K562 (cell line): ENCODE measurements around the gene HJV. TPM values are rescaled to one million over a fixed set of nuclear protein-coding genes. Genes with fewer than 3 reads are reported as not detected.
A peak's percentile ranks its signal among the peaks of the same experiment; 100 is the strongest.

Experiments used
- EP300 ChIP-seq: IDR thresholded peaks from 2 replicates; pipeline ENCODE4 v1.6.1; 2012; ENCODE audit warnings: low read length, improper control_type of control experiment
- SPI1 ChIP-seq: IDR thresholded peaks from 2 replicates; pipeline ENCODE4 v1.6.1; 2011; ENCODE audit warnings: low read depth, low read length, control low read depth, borderline replicate concordance
- TEAD1 ChIP-seq, 2 experiments: fragments of 450-650 bp in 1 of 2; sonication (generic) in 1 of 2; formaldehyde crosslinking; IDR thresholded peaks; 2 replicates each; pipeline versions ENCODE4 v1.4.0 to v1.8.0; 2020 to 2022; ENCODE audit warnings: mild to moderate bottlenecking in 2 of 2, missing genetic modification reagents in 1 of 2
- polyA plus RNA-seq, 8 experiments: library from polyadenylated mRNA; depleted of rRNA in 4 of 8; stranded (reverse) in 5 of 8; unstranded in 3 of 8; fragments of >200 nt; fragmentation: Nextera tagmentation in 2 of 8; fragmentation: Illumina TruSeq in 1 of 8; extraction: Ambion mirVana in 2 of 8; extraction: Trizol in 1 of 8; gene quantifications; 2 replicates each; pipeline versions ENCODE4 v1.2.1 to v1.2.3, GENCODE V29; 2011 to 2014; ENCODE audit warnings: inconsistent platforms in 1 of 8, missing spikeins in 1 of 8
- total RNA-seq, 7 experiments: library from RNA; depleted of rRNA in 6 of 7; stranded (reverse); fragments of >200 nt in 6 of 7; fragmentation: Illumina TruSeq in 2 of 7; extraction: Trizol in 2 of 7; gene quantifications; 2 replicates each; pipeline versions ENCODE4 v1.2.1 to v1.2.3, GENCODE V29; 2011 to 2021; ENCODE audit warnings: low replicate concordance in 1 of 7
- TF ChIP-seq, protein P1 (sequence below): IDR thresholded peaks from 3 replicates; pipeline ENCODE4 v1.6.1; 2011; ENCODE audit warnings: borderline replicate concordance, mild to moderate bottlenecking; ENCODE audit not compliant: insufficient read length, insufficient read depth
- TF ChIP-seq, protein P2 (sequence below): fragments of 200-600 bp; sonication (generic); IDR thresholded peaks from one replicate; pipeline ENCODE4 v1.6.1; 2012; ENCODE audit warnings: mild to moderate bottlenecking, low read depth, low read length, inconsistent platforms
- TF ChIP-seq, protein P3 (sequence below): fragments of 250-450 bp; sonication (Bioruptor Pico); IDR thresholded peaks from 2 replicates; pipeline ENCODE4 v1.8.0; 2022; ENCODE audit warnings: moderate library complexity, mild to moderate bottlenecking, inconsistent platforms
- TF ChIP-seq, protein P4 (sequence below): fragments of 250-450 bp; sonication (Bioruptor Pico); IDR thresholded peaks from 2 replicates; pipeline ENCODE4 v1.8.0; 2021; ENCODE audit warnings: mild to moderate bottlenecking, moderate library complexity
- TF ChIP-seq, protein P5 (sequence below): sonication (generic); formaldehyde crosslinking; IDR thresholded peaks from 2 replicates; pipeline ENCODE4 v1.4.0; 2020; ENCODE audit warnings: mild to moderate bottlenecking, missing genetic modification reagents

Gene HJV
- total and polyA plus RNA-seq, 9 of the 15 experiments (the other 6 are each of a cell fraction or from before 2014, with no cell fraction given) = 1.0 to 6.6 (median 2.4) TPM

DNA sequence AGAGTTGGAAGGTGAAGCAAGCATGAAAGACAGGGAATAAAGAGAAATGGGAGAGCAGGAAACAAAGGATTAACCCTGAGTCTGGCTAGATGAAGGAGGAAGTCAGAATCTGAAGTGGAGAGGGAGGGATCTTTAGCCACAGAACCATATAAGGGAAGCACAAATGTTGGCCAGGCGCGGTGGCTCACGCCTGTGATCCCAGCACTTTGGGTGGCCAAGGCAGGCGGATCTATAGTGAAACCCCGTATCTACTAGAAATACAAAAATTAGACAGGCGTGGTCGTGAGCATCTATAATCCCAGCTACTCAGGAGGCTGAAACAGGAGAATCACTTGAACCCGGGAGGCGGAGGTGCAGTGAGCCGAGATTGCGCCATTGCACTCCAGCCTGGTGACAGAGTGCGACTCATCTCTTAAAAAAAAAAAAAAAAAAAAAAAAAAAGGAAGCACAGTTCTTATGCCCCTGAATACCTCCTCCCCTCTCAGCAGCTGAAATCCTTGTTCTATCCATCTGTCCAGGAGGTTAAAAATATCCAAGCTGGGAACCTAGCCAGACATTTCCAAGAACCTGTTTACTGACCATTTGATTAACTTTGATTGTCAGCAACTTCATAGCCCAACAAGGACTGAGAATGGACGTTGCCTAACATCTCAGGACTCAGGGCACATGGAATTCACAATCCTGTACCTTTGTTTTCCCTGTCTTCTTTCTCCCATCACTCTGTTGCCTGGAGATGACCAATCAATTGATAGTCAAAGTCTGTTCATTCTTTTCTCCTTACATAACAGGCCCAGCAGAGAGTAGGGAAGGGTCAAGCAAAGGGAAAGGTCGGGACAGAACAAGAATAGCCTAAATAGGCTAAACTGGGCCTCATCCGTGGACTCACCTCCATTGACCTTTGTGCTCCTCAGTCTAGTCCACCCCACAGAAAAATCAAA is 35.8 kb downstream of the HJV start (continued):
- TF ChIP-seq, protein P1, sequence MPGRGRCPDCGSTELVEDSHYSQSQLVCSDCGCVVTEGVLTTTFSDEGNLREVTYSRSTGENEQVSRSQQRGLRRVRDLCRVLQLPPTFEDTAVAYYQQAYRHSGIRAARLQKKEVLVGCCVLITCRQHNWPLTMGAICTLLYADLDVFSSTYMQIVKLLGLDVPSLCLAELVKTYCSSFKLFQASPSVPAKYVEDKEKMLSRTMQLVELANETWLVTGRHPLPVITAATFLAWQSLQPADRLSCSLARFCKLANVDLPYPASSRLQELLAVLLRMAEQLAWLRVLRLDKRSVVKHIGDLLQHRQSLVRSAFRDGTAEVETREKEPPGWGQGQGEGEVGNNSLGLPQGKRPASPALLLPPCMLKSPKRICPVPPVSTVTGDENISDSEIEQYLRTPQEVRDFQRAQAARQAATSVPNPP = no peak
- TF ChIP-seq, protein P2, sequence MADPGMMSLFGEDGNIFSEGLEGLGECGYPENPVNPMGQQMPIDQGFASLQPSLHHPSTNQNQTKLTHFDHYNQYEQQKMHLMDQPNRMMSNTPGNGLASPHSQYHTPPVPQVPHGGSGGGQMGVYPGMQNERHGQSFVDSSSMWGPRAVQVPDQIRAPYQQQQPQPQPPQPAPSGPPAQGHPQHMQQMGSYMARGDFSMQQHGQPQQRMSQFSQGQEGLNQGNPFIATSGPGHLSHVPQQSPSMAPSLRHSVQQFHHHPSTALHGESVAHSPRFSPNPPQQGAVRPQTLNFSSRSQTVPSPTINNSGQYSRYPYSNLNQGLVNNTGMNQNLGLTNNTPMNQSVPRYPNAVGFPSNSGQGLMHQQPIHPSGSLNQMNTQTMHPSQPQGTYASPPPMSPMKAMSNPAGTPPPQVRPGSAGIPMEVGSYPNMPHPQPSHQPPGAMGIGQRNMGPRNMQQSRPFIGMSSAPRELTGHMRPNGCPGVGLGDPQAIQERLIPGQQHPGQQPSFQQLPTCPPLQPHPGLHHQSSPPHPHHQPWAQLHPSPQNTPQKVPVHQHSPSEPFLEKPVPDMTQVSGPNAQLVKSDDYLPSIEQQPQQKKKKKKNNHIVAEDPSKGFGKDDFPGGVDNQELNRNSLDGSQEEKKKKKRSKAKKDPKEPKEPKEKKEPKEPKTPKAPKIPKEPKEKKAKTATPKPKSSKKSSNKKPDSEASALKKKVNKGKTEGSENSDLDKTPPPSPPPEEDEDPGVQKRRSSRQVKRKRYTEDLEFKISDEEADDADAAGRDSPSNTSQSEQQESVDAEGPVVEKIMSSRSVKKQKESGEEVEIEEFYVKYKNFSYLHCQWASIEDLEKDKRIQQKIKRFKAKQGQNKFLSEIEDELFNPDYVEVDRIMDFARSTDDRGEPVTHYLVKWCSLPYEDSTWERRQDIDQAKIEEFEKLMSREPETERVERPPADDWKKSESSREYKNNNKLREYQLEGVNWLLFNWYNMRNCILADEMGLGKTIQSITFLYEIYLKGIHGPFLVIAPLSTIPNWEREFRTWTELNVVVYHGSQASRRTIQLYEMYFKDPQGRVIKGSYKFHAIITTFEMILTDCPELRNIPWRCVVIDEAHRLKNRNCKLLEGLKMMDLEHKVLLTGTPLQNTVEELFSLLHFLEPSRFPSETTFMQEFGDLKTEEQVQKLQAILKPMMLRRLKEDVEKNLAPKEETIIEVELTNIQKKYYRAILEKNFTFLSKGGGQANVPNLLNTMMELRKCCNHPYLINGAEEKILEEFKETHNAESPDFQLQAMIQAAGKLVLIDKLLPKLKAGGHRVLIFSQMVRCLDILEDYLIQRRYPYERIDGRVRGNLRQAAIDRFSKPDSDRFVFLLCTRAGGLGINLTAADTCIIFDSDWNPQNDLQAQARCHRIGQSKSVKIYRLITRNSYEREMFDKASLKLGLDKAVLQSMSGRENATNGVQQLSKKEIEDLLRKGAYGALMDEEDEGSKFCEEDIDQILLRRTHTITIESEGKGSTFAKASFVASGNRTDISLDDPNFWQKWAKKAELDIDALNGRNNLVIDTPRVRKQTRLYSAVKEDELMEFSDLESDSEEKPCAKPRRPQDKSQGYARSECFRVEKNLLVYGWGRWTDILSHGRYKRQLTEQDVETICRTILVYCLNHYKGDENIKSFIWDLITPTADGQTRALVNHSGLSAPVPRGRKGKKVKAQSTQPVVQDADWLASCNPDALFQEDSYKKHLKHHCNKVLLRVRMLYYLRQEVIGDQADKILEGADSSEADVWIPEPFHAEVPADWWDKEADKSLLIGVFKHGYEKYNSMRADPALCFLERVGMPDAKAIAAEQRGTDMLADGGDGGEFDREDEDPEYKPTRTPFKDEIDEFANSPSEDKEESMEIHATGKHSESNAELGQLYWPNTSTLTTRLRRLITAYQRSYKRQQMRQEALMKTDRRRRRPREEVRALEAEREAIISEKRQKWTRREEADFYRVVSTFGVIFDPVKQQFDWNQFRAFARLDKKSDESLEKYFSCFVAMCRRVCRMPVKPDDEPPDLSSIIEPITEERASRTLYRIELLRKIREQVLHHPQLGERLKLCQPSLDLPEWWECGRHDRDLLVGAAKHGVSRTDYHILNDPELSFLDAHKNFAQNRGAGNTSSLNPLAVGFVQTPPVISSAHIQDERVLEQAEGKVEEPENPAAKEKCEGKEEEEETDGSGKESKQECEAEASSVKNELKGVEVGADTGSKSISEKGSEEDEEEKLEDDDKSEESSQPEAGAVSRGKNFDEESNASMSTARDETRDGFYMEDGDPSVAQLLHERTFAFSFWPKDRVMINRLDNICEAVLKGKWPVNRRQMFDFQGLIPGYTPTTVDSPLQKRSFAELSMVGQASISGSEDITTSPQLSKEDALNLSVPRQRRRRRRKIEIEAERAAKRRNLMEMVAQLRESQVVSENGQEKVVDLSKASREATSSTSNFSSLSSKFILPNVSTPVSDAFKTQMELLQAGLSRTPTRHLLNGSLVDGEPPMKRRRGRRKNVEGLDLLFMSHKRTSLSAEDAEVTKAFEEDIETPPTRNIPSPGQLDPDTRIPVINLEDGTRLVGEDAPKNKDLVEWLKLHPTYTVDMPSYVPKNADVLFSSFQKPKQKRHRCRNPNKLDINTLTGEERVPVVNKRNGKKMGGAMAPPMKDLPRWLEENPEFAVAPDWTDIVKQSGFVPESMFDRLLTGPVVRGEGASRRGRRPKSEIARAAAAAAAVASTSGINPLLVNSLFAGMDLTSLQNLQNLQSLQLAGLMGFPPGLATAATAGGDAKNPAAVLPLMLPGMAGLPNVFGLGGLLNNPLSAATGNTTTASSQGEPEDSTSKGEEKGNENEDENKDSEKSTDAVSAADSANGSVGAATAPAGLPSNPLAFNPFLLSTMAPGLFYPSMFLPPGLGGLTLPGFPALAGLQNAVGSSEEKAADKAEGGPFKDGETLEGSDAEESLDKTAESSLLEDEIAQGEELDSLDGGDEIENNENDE = no peak
- TF ChIP-seq SPI1 = peak; percentile 70; the same call in 1 of the 2 replicates
- TF ChIP-seq, protein P3, sequence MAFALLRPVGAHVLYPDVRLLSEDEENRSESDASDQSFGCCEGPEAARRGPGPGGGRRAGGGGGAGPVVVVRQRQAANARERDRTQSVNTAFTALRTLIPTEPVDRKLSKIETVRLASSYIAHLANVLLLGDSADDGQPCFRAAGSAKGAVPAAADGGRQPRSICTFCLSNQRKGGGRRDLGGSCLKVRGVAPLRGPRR = no peak
- TF ChIP-seq, protein P4, sequence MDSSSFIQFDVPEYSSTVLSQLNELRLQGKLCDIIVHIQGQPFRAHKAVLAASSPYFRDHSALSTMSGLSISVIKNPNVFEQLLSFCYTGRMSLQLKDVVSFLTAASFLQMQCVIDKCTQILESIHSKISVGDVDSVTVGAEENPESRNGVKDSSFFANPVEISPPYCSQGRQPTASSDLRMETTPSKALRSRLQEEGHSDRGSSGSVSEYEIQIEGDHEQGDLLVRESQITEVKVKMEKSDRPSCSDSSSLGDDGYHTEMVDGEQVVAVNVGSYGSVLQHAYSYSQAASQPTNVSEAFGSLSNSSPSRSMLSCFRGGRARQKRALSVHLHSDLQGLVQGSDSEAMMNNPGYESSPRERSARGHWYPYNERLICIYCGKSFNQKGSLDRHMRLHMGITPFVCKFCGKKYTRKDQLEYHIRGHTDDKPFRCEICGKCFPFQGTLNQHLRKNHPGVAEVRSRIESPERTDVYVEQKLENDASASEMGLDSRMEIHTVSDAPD = no peak
- TF ChIP-seq, protein P5, sequence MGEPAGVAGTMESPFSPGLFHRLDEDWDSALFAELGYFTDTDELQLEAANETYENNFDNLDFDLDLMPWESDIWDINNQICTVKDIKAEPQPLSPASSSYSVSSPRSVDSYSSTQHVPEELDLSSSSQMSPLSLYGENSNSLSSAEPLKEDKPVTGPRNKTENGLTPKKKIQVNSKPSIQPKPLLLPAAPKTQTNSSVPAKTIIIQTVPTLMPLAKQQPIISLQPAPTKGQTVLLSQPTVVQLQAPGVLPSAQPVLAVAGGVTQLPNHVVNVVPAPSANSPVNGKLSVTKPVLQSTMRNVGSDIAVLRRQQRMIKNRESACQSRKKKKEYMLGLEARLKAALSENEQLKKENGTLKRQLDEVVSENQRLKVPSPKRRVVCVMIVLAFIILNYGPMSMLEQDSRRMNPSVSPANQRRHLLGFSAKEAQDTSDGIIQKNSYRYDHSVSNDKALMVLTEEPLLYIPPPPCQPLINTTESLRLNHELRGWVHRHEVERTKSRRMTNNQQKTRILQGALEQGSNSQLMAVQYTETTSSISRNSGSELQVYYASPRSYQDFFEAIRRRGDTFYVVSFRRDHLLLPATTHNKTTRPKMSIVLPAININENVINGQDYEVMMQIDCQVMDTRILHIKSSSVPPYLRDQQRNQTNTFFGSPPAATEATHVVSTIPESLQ (CRISPR knock-in tag) = no peak
- TF ChIP-seq TEAD1 (CRISPR knock-in tag; IDR thresholded peaks at IDR 0.05) = 0 out of 4 replicates have a peak, but pooled peaks of 1 of the 2 experiments have one; percentile 44
- TF ChIP-seq EP300 = no peak
